SU-DHL-6 (cell line): ENCODE results near the gene PAGE2.

ENCODE experiments used
- H2AFZ ChIP-seq: fragments of 200-600 bp; sonication (generic); 2 replicates; pipeline ENCODE4 v1.6.1; 2014; ENCODE audit warnings: low read depth, mild to moderate bottlenecking, moderate library complexity, mixed read lengths, antibody characterized with exemption, low read length; ENCODE audit not compliant: severe bottlenecking
- H3F3A ChIP-seq: fragments of 200-600 bp; shearing (Covaris generic); 2 replicates; pipeline ENCODE4 v1.6.0; 2016; ENCODE audit warnings: antibody characterized with exemption, mild to moderate bottlenecking; ENCODE audit not compliant: insufficient read depth
- H3K27ac ChIP-seq: fragments of 200-600 bp; sonication (generic); 2 replicates; pipeline ENCODE4 v1.5.1; 2016; ENCODE audit warnings: low read depth, mild to moderate bottlenecking, low read length, moderate library complexity, mixed read lengths
- H3K27me3 ChIP-seq: fragments of 200-600 bp; sonication (generic), shearing (Covaris generic); 2 replicates; pipeline ENCODE4 v1.6.0; 2014; ENCODE audit warnings: mild to moderate bottlenecking, low read length
- H3K36me3 ChIP-seq: fragments of 200-600 bp; sonication (generic); 2 replicates; pipeline ENCODE4 v1.6.1; 2014; ENCODE audit warnings: mild to moderate bottlenecking, low read length, mixed read lengths
- H3K4me2 ChIP-seq: fragments of 300-600, 200-600 bp; shearing (Covaris generic), sonication (generic); 2 replicates; pipeline ENCODE4 v1.6.0; 2014; ENCODE audit warnings: low read length, low read depth, mild to moderate bottlenecking; ENCODE audit not compliant: poor library complexity, severe bottlenecking
- H3K4me3 ChIP-seq: fragments of 200-600 bp; sonication (generic); 2 replicates; pipeline ENCODE4 v1.5.1; 2014; ENCODE audit warnings: antibody characterized with exemption, low read length, mild to moderate bottlenecking, mixed read lengths; ENCODE audit not compliant: insufficient read depth, poor library complexity, severe bottlenecking
- H3K79me2 ChIP-seq: fragments of 200-600 bp; sonication (generic); 2 replicates; pipeline ENCODE4 v1.6.1; 2014; ENCODE audit warnings: mild to moderate bottlenecking, low read length, moderate library complexity; ENCODE audit not compliant: insufficient read depth
- H3K9ac ChIP-seq: fragments of 200-600 bp; sonication (generic); 2 replicates; pipeline ENCODE4 v1.7.0; 2014; ENCODE audit warnings: mild to moderate bottlenecking, low read length
- H3K9me2 ChIP-seq: fragments of 200-600 bp; sonication (generic); replicated peaks from 2 replicates; pipeline ENCODE4 v1.6.1; 2014; ENCODE audit warnings: low read length; ENCODE audit not compliant: insufficient read depth
- H3K9me3 ChIP-seq: fragments of 200-600 bp; sonication (generic); 2 replicates; pipeline ENCODE4 v1.6.1; 2014; ENCODE audit warnings: low read length, mixed read lengths; ENCODE audit not compliant: insufficient read depth
- H4K20me1 ChIP-seq: fragments of 200-600 bp; sonication (generic); 2 replicates; pipeline ENCODE4 v1.6.1; 2014; ENCODE audit warnings: low read depth, mild to moderate bottlenecking, antibody characterized with exemption, low read length, moderate library complexity, mixed read lengths
- EZH2phosphoT487 ChIP-seq: fragments of 200-600 bp; sonication (generic), shearing (Covaris generic); conservative IDR thresholded peaks from 2 replicates; pipeline ENCODE4 v1.6.1; 2018; ENCODE audit warnings: mild to moderate bottlenecking, antibody characterized with exemption, low read length, moderate library complexity, mixed read lengths
- TF ChIP-seq, protein P1 (sequence below): fragments of 200-600 bp; sonication (generic); IDR thresholded peaks from one replicate; pipeline ENCODE4 v1.5.1; 2017; ENCODE audit warnings: antibody characterized with exemption, mild to moderate bottlenecking, low read length, moderate library complexity; ENCODE audit not compliant: insufficient read depth, poor library complexity, severe bottlenecking

Gene PAGE2

DNA sequence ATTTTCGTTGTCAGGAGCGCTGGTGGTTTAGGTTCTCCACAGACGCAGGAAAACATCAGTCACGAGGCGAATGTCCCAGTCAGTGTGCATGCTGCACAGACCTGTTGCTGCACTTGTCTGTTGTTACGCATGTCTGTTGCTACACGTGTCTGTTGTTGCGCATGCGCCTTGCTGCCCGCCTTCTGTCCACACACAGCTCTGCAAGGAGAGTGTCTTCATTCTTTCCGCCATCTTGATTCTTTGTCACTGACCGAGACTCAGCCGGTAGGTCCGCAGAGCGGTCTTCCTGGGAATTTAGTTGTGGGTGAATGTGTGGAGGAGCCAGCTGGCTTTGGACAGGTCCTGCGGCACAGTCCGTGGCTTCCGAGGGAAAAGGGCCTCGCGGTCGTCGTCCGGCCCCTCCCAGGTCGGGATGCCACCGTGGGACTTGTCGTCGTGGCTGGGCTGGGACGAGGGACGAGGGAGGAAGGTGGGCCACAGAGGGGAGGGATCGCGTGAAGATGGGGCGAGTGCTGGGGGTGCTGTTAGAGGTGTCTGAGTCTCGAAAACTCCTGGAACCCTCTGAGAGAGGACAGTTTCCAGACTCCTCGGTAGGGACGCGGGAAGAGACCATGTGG is 13.9 kb upstream of the PAGE2 start, which contains the start of gene PAGE2B:
Gene PAGE2B (plus strand): TSS at position 180 of the 617 bp plus-strand sequence. CDS start 1,012 bp downstream, outside the sequence.
- Histone ChIP-seq H4K20me1 (no peaks in the 10 kb centered on the region), H3K9me2 (no peaks in the 10 kb centered on the region), H3K27ac (no peak within 1 kb of the TSS), H2AFZ (no peak within 1 kb of the TSS), H3K79me2 (no peaks in the 10 kb centered on the region), H3F3A (no peaks in the 10 kb centered on the region), H3K9ac (no peak within 1 kb of the TSS), H3K9me3 (no peaks in the 10 kb centered on the region), H3K27me3 (no peaks in the 10 kb centered on the region), H3K4me3 (no peak within 1 kb of the TSS), H3K36me3 (no peaks in the 10 kb centered on the region), H3K4me2 (no peak within 1 kb of the TSS)
- TF ChIP-seq EZH2phosphoT487 = no peak
- TF ChIP-seq, protein P1, sequence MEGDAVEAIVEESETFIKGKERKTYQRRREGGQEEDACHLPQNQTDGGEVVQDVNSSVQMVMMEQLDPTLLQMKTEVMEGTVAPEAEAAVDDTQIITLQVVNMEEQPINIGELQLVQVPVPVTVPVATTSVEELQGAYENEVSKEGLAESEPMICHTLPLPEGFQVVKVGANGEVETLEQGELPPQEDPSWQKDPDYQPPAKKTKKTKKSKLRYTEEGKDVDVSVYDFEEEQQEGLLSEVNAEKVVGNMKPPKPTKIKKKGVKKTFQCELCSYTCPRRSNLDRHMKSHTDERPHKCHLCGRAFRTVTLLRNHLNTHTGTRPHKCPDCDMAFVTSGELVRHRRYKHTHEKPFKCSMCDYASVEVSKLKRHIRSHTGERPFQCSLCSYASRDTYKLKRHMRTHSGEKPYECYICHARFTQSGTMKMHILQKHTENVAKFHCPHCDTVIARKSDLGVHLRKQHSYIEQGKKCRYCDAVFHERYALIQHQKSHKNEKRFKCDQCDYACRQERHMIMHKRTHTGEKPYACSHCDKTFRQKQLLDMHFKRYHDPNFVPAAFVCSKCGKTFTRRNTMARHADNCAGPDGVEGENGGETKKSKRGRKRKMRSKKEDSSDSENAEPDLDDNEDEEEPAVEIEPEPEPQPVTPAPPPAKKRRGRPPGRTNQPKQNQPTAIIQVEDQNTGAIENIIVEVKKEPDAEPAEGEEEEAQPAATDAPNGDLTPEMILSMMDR = no peak

- no peak overlapping the region for H2AFZ ChIP-seq
- H3K4me3 ChIP-seq = no peak overlapping the region
- H3K9me2 ChIP-seq = no peaks in the 10 kb centered on the region
- H3K4me2 ChIP-seq = no peak overlapping the region
- H4K20me1 ChIP-seq = no peaks in the 10 kb centered on the region
- no peaks in the 10 kb centered on the region for H3F3A ChIP-seq
- H3K9me3 ChIP-seq = no peaks in the 10 kb centered on the region
- no peak overlapping the region for H3K9ac ChIP-seq
- no peaks in the 10 kb centered on the region for H3K27me3 ChIP-seq
- no peak for TF ChIP-seq EZH2phosphoT487
- TF ChIP-seq, protein P1 = no peak
- H3K36me3 ChIP-seq = no peaks in the 10 kb centered on the region
- no peaks in the 10 kb centered on the region for H3K79me2 ChIP-seq
- H3K27ac ChIP-seq = no peak overlapping the region
These were observed 9.9 kb downstream of the PAGE2 start for GRCh38 chrX:55098691-55099090.

DNA sequence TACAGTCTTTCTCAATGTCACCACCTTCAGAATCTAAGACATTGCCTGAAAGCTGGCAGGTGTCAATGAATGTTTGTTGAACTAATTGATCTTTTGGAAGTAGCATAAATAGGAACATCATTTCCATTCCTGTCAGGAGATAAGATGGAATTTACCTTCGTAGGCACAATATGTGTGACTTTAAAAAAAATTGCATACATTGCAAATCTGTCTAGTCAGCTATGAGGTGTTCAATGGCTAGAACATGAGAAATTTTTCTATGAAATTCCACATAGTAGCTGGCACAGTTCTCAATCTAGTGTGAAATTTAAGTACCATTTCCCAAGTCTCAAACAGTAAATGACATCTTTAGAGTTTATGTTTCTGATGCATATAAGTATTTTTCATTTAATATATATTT is 10.3 kb downstream of the PAGE2 start:
- Histone ChIP-seq H3F3A (no peaks in the 10 kb centered on the region), H3K79me2 (no peaks in the 10 kb centered on the region), H3K9me3 (no peaks in the 10 kb centered on the region), H3K27me3 (no peaks in the 10 kb centered on the region), H3K4me3 (no peak overlapping the region), H4K20me1 (no peaks in the 10 kb centered on the region), H3K9ac (no peak overlapping the region), H2AFZ (no peak overlapping the region), H3K4me2 (no peak overlapping the region), H3K27ac (no peak overlapping the region), H3K9me2 (no peaks in the 10 kb centered on the region), H3K36me3 (no peaks in the 10 kb centered on the region)
- TF ChIP-seq EZH2phosphoT487 = no peak
- TF ChIP-seq, protein P1 = no peak
